T47D (cell line): ENCODE results near the gene FAM25A.
"Not testable (repeated sequence)": the region's sequence is repeated elsewhere in the genome, so short reads cannot be mapped to it uniquely, and the experiment has no call there.

Source experiments
- DNase-seq, 2 experiments: peaks; one replicate each; pipeline versions ENCODE4 v3.0.0 to v3.0.0-alpha.2; 2011 to 2012; ENCODE audit warnings: low read depth in 1 of 2, low spot score in 1 of 2
- JUND ChIP-seq: IDR thresholded peaks from 2 replicates; pipeline ENCODE4 v1.6.1; 2012; ENCODE audit warnings: low read depth
- in situ Hi-C: cut with HindIII; loops from 2 replicates; pipeline ENCODE4 v1.10.0; 2016; ENCODE audit warnings: low sequenced_read_pairs, low pct_unique_long_range_greater_than_20kb

The FAM25A gene

DNA sequence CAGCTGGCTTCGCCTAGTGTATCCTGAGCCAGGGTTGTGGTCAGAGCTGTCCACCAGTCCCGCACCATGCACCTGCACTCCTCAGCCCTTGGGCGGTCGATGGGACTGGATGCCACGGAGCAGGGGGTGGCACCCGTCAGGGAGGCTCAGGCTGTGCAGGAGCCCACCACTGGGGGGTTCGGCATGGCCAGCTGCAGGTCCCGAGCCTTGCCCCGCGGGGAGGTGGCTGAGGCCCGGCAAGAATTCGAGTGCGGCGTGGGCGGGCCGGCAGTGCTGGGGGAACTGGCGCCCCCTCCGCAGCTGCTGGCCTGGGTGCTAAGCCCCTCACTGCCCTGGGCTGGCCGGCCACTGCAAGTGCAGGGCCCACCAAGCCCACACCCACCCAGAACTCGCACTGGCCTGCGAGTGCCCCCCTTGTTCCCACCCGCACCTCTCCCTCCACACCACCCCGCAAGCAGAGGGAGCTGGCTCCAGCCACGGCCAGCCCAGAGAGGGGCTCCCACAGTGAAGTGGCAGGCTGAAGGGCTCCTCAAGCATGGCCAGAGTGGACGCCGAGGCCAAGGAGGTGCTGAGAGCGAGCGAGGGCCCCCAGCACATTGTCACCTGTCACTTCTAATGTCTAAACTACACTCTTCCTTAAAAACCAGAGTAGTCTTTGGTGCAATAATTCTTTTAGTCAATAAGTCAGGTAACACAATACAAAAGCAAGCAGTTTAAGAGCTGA is 11.0 kb downstream of the FAM25A start:
- in situ Hi-C loops = no loop called here

GRCh38 chr10:87036623-87037022 is 16.5 kb downstream of the FAM25A start:
- in situ Hi-C loops = no loop called here
- TF ChIP-seq JUND = no peak

More for the DNA sequence above, 11.0 kb downstream of the FAM25A start:
- no peak for DNase-seq
- TF ChIP-seq JUND = no peak

GRCh38 chr10:87038286-87038717 is 18.2 kb downstream of the FAM25A start:
- TF ChIP-seq JUND = no peak
- in situ Hi-C loops = no loop called here
- DNase-seq = no peak

More at GRCh38 chr10:87036623-87037022, 16.5 kb downstream of the FAM25A start:
- DNase-seq = no peak

DNA sequence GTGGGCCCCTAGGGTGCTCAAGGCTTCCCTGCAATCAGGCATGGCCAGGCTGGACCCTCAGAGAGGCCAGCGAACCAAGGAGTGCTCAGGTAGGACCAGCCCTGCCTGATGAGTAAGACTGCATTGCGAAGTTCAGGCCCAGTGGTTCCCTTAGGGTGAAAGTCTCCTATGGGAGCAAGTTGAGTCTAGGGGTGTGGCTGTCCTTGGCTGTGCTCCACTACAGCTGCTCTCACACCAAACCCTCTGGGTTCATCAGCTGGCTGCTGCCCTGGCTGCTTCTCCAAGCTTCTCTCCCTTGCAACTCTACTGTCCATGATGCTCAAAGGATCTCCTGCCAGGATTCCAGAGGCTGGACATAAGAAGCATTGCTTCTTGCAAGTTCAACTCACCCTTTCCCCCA is 18.7 kb downstream of the FAM25A start:
- no peak for DNase-seq
- in situ Hi-C loops = no loop called here
- TF ChIP-seq JUND = no peak

DNA sequence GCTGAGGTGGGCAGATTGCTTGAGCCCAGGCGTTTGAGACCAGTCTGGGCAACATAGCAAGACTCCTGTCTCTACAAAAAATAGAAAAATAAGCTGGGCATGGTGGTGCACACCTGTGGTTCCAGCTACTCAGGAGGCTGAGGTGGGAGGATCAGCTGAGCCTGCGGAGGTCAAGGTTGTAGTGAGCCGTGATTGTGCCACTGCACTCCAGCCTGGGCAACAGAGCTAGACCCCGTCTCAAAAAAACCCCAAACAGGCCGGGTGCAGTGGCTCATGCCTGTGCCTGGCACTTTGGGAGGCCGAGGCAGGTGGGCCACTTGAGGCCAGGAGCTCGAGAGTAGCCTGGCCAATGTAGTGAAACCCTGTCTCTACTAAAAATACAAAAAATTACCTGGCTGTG is 23.5 kb downstream of the FAM25A start:
- in situ Hi-C loops, DNase-seq: not testable (repeated sequence)

DNA sequence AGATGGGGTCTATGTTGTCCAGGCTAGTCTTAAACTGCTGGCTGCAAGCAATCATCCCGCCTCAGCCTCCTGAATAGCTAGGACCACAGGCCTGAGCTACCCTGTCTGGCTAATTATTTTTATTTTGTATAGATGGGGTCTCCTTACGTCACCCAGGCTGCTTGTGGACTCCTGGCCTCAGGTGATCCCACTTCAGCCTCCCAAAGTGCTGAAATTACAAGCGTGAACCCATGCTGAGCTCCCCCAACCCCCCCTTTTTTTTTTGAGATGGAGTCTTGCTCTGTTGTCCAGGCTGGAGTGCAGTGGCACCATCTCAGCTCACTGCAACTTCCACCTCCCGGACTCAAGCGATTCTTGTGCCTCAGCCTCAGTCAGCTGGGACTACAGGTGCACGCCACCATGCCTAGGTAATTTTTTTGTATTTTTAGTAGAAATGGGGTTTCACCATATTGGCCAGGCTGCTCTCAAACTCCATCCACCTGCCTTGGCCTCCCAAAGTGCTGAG is 25.4 kb downstream of the FAM25A start:
- TF ChIP-seq JUND = no peak
- in situ Hi-C loops = no loop called here
- no peak for DNase-seq

DNA sequence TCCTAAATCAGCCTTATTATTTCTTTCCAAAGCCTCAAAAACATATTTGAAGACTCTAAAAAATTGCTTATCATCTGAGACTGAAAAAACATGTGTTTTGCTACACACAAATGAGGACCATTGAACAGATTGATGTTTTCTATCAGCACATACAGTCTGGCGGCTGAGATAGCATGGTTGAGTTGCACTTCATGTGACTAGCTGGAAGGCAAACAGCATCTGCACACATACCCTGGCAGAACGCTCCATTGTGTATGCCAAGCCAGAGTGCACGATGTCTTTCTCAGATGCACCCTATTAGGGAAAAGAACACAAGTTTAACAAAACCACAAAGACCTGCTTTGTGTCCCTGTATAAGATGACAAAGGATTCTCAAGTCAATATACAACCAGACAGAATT is 33.0 kb downstream of the FAM25A start:
- TF ChIP-seq JUND = no peak
- in situ Hi-C loops = no loop called here
- no peak for DNase-seq

DNA sequence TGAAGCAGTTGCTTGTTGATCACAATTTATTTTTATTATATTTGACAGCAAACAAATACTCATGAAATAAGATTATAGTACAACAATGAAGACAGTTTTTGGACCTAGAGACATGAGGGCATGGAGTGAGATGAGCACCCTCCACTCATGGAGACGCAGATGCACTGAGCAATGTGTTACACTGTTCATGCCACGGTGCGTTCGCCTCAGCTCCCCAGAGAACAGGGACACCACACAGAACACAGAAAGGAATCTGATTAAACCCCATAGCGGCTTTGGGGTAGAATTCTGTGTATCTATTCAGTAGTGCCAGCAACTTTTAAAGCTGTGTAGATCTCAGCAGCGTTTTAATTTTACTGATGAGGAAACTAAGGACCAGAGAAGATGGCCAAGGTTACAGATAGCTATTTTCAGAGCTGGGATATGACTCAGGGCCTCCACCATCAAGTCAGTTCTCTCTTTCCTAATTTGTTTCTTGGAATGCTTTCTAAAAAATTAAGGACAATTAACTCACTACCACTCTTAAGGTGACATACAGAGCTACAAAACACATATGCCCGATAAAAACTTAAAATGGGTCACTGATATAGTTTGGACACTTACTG is 33.6 kb downstream of the FAM25A start:
- no peak for TF ChIP-seq JUND
- no peak for DNase-seq
- in situ Hi-C loops = no loop called here

GRCh38 chr10:87054373-87055295 is 34.5 kb downstream of the FAM25A start:
- in situ Hi-C loops = no loop called here
- DNase-seq = no peak
- no peak for TF ChIP-seq JUND

- in situ Hi-C loops = no loop called here
- TF ChIP-seq JUND = no peak
- DNase-seq = no peak
Observed at GRCh38 chr10:87058171-87058570, 38.1 kb downstream of the FAM25A start.

GRCh38 chr10:87059401-87059800 is 39.3 kb downstream of the FAM25A start:
- TF ChIP-seq JUND = no peak
- in situ Hi-C loops = no loop called here
- peak in 1 of 2 experiments; percentile 54 for DNase-seq

DNA sequence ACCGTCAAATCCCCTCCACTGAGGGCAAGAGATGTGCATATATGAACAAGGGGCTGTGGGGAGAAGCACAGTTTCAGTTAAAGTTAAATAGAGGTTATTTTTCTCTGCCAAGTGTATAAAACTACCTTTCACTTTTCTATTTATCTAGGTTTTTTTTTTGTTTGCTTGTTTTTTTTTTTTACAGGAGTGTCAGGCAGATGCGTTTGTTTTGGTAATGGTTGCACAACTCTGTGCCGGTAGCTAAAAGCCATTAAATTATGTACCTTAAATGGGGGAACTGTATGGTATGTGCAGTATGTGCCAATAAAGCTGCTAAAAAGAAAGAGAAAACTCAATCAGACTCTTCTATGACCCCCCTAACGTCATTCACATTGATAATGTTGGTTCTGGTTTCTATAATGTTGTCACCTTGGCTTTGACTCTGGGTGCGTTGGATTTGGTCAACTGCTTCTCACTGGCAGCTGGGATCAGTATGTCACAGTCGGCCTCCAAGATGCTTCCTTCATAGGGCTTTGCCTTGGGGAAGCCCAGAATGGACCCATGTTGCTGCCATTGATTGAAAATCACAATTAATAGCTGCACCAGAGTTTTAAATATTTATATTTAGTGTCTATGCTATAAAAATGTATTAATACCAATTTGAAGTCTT is 40.3 kb downstream of the FAM25A start:
- no peak for TF ChIP-seq JUND
- in situ Hi-C loops = no loop called here
- peak in 1 of 2 experiments; percentile 11 for DNase-seq

DNA sequence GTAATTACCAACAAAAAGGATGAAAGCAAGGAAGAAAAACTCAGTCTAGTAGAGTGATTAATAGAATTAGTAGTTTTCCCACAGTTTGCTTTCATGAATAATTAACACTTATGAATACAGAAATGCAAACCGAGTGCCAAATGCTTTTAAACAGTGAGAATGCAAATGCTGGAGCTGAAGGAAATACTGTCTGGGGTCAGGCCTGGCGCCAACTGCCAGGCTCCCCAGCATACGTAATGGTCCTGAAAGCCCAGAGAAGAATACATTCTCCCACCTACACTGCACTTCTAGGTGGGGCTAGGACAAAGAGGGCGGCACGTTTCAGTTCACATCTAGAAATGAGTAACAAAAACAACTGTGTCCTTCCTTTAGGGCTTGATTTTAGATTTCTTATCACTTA is 44.6 kb downstream of the FAM25A start:
- in situ Hi-C loops = no loop called here
- DNase-seq = no peak

More for the DNA sequence above, 44.6 kb downstream of the FAM25A start:
- no peak for TF ChIP-seq JUND
